Measurements from ENCODE around the gene CDH23.

Gene CDH23

GRCh38 chr10:71848325-71849275, 451.9 kb downstream of the CDH23 start:
- DNase-seq, result no peak

GRCh38 chr10:71849461-71849908, 452.8 kb downstream of the CDH23 start:
- DNase-seq, result no peak

GRCh38 chr10:71850021-71850742, 453.5 kb downstream of the CDH23 start:
- DNase-seq, result no peak

GRCh38 chr10:71850743-71851464, 454.2 kb downstream of the CDH23 start, which contains the start of gene PSAP:
PSAP (minus strand) TSS chr10:71851251; CDS start chr10:71851221, 30 bp downstream.
- DNase-seq, result peak; percentile 98

DNA sequence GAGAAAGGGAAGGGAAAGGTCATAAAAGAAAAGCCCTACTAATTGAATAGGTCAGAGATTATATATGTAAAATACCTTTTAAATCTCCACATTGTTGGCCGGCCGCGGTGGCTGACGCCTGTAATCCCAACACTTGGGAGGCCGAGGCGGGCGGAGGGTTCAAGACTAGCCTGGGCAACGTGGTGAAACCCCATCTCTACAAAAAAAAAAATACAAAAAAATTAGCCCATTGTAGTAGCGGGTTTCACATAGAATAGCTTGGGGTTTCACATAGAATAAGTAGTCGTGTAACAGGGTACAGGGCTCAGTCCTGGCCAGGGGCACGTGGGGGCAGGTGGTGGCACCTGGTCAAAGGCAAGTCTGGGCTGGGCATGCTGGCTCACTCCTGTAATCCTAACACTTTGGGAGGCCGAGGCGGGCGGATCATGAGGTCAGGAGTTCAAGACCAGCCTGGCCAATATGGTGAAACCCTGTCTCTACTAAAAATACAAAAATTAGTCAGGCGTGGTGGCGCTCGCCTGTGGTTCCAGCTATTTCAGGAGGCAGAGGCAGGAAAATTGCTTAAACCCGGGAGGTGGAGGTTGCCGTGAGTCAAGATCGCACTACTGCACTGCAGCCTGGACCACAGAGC, 454.9 kb downstream of the CDH23 start:
- DNase-seq, result peak; percentile 29

- peak; percentile 57 for DNase-seq
Measured at GRCh38 chr10:71852355-71852937, 455.7 kb downstream of the CDH23 start.

GRCh38 chr10:71854031-71854430, 457.3 kb downstream of the CDH23 start:
- DNase-seq, result no peak

DNA sequence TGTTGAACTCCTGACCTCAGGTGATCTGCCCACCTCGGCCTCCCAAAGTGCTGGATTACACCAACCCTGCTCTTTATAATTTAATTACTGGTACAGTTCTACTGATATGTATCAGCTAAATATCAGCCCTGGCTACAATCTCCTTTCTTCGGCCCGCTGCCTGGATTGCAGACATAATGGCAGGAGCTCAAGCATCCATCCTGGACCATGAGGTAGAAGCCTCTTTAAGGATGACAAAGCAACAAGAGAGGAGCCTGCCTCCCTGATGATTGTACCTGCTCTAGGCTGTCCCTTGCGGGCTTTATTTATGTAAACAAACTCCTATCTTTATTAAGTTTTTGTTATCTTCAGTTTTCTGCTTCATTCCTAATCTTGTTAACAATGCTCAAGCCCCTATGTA, 459.9 kb downstream of the CDH23 start:
- DNase-seq, result no peak

DNA sequence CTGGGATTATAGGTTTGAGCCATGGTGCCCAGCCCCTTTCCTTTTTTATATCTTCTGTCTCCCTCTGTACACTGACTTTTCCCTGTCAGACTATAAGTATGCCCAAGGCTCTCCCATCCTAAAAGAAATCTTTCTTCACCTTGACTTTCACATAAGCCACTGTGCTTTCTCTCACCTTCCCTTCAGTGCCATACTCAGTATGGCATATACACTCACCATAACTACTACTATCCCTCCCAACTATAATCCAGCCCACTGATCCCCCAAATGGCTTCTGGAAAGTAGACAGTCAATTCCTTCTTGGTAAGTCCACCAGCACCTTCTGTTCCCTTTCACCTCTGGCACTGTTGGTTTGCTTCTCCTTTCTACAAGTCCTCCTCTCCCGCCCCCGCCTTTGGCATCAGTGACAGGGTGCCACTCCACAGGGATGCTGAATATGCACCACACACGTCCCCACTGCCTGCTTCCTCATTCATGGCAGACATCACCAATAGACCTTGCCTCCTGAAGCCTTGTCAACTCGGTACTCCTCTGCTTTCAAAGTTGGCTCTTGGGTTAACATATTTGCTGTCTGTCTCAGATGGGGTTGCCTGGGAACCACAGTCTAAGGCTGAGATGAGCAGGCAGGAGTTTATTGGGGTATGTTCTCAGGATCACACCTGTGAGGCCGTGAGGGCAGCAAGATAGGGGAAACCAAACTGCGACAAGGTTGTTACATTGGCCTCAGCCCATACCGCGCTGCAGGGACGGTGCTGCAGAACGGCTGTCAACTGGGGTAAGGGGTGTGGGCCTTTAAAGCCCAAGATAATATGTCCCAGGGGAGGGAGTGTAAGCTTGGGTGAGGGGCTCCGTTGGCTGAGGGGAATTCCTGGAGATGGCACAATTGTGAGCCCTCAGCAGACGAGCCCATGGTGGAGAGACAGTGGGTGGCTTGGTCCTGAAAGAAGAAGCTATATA, 461.5 kb downstream of the CDH23 start:
- peak; percentile 52 for DNase-seq

DNA sequence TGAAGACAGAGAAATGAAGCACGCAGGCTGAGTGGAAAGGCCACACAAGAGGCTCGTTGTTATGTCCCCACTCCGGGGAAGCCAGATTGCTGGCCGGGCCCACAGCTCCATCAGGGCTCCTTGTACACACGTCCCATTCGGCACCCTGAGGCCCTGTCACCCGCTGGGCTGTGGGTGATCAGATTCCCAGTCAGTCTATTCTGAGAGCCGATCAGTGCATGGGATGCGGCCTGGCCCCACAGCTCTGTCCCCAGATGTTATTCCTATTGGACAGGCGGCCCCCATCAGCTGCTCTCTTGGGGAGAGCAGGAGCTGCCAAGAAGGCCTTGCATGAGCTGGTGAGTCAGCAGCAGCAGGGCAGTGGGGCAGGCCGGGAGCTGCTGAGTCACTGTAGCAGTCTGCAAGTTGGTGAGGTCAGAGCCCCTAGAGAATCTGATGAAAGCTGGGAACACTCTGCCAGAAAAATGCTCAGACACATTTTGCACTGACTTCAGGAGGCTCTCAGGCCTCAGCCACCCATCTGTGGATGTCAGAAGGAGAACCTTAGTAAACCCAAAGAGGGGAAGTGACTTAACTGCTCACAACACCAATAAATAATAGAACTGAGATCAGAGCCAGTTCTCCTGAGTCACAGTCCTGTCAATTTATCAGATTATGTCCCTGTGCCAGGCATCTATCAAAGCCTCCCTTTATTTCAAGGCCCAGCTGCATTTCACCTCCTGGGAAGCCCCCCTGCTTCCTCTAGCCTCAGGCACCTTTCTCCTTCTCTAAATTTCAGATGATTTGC, 463.7 kb downstream of the CDH23 start:
- peak; percentile 82 for DNase-seq

DNA sequence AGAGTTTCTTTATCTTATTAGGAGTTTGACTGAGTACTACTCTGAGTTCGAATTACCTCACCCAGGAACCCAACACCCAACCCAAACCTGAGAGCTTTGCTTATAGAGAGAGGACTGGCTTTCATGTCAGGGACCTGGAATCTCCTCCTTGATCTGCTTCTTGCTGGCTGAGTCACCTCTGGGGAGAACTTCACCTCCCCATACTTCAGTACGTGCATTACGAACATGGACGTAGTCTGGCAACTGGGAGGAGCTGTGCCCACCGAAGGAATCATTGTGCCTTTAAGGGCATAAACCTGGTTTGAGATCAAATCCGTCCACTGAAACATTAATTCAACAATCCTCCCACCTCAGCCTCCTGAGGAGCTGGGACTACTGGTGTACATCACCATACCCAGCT, 466.5 kb downstream of the CDH23 start:
- no peak for DNase-seq

DNA sequence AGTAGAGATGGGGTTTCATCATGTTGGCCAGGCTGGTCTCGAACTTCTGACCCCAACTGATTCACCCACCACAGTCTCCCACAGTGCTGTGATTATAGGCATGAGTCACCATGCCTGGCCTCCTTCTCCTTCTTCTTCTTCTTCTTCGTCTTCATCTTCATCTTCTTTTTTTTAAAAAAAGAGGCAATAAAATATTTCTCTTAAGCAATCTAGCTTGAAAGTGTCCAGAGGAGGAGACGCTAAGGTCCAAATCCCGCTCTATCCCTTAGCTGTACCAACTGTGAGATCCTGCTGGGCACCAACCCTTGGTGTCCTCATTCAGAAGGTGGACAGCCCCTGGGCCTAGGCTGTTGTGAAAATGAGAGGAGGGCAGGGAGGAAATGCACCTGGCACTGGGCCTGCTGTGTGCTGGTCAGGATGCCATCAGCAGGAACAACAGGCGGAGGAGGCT, 468.2 kb downstream of the CDH23 start:
- peak; percentile 30 for DNase-seq
